Activated T-cell treated with anti-CD3 and anti-CD28 coated beads, Interleukin-2, amount 50 U/mL, for 24 hours (primary cell): ENCODE data around the gene TMIGD1.
"Not testable (repeated sequence)": the region's sequence is repeated elsewhere in the genome, so short reads cannot be mapped to it uniquely, and the experiment has no call there.

ENCODE experiments used
- DNase-seq: peaks from one replicate; pipeline ENCODE4 v3.0.0-alpha.2; 2020
- H3K27ac Mint-ChIP-seq: 2 replicates; pipeline ENCODE4 v1.8.0; 2020; ENCODE audit warnings: mild to moderate bottlenecking, mixed read lengths
- H3K27me3 Mint-ChIP-seq: 2 replicates; pipeline ENCODE4 v1.8.0; 2020; ENCODE audit warnings: mixed read lengths
- H3K36me3 Mint-ChIP-seq: 2 replicates; pipeline ENCODE4 v1.8.0; 2020; ENCODE audit warnings: low read depth, mixed read lengths
- H3K4me1 Mint-ChIP-seq: 2 replicates; pipeline ENCODE4 v1.8.0; 2020; ENCODE audit warnings: low read depth, mixed read lengths
- H3K4me3 Mint-ChIP-seq: 2 replicates; pipeline ENCODE4 v1.8.0; 2020; ENCODE audit warnings: mild to moderate bottlenecking, moderate library complexity, mixed read lengths
- H3K9me3 Mint-ChIP-seq: 2 replicates; pipeline ENCODE4 v1.8.0; 2020; ENCODE audit warnings: mixed read lengths

TMIGD1 gene

GRCh38 chr17:30368912-30369720 lies 35.3 kb upstream of the TMIGD1 start:
- Mint-ChIP-seq H3K9me3 (peaks cover 5% of the 10 kb centered on the region), H3K27me3 (no peaks in the 10 kb centered on the region), H3K27ac (peak overlapping the region; percentile 44), H3K4me1 (peaks cover 80% of the 10 kb centered on the region), H3K36me3 (peaks cover 5% of the 10 kb centered on the region), H3K4me3 (no peak overlapping the region)
- DNase-seq = no peak

GRCh38 chr17:30366536-30366935 lies 32.7 kb upstream of the TMIGD1 start:
- Mint-ChIP-seq H3K27ac (no peak overlapping the region), H3K9me3 (peaks cover 11% of the 10 kb centered on the region), H3K36me3 (peaks cover 10% of the 10 kb centered on the region), H3K27me3 (no peaks in the 10 kb centered on the region), H3K4me3 (no peak overlapping the region), H3K4me1 (peaks cover 71% of the 10 kb centered on the region)
- no peak for DNase-seq

GRCh38 chr17:30363715-30364202 lies 29.9 kb upstream of the TMIGD1 start:
- Mint-ChIP-seq H3K4me1 (peaks cover 45% of the 10 kb centered on the region), H3K4me3 (peak overlapping the region; percentile 21), H3K27me3 (no peaks in the 10 kb centered on the region), H3K9me3 (peaks cover 20% of the 10 kb centered on the region), H3K27ac (peak overlapping the region; percentile 93), H3K36me3 (peaks cover 13% of the 10 kb centered on the region)
- DNase-seq = peak; percentile 78

- no peak overlapping the region for H3K4me3 Mint-ChIP-seq
- H3K9me3 Mint-ChIP-seq = peaks cover 20% of the 10 kb centered on the region
- DNase-seq = no peak
- H3K27ac Mint-ChIP-seq = no peak overlapping the region
- H3K36me3 Mint-ChIP-seq = peaks cover 13% of the 10 kb centered on the region
- peaks cover 36% of the 10 kb centered on the region for H3K4me1 Mint-ChIP-seq
- H3K27me3 Mint-ChIP-seq = no peaks in the 10 kb centered on the region
Observed at GRCh38 chr17:30361766-30362279, 28.0 kb upstream of the TMIGD1 start.

GRCh38 chr17:30360086-30360808 lies 26.4 kb upstream of the TMIGD1 start:
- no peak overlapping the region for H3K27ac Mint-ChIP-seq
- H3K9me3 Mint-ChIP-seq = peaks cover 15% of the 10 kb centered on the region
- no peak for DNase-seq
- no peak overlapping the region for H3K4me3 Mint-ChIP-seq
- no peaks in the 10 kb centered on the region for H3K27me3 Mint-ChIP-seq
- peaks cover 28% of the 10 kb centered on the region for H3K4me1 Mint-ChIP-seq
- peaks cover 10% of the 10 kb centered on the region for H3K36me3 Mint-ChIP-seq

- Mint-ChIP-seq H3K4me1 (peaks cover 22% of the 10 kb centered on the region), H3K27ac (no peak overlapping the region), H3K4me3 (no peak overlapping the region), H3K36me3 (peaks cover 7% of the 10 kb centered on the region), H3K27me3 (no peaks in the 10 kb centered on the region), H3K9me3 (peaks cover 15% of the 10 kb centered on the region)
- no peak for DNase-seq
Observed at GRCh38 chr17:30358055-30358760, 24.4 kb upstream of the TMIGD1 start.

- no peaks in the 10 kb centered on the region for H3K27me3 Mint-ChIP-seq
- DNase-seq = no peak
- peaks cover 4% of the 10 kb centered on the region for H3K36me3 Mint-ChIP-seq
- H3K4me1 Mint-ChIP-seq = peaks cover 17% of the 10 kb centered on the region
- H3K27ac Mint-ChIP-seq = no peak overlapping the region
- H3K4me3 Mint-ChIP-seq = no peak overlapping the region
- H3K9me3 Mint-ChIP-seq = peaks cover 12% of the 10 kb centered on the region
Observed at GRCh38 chr17:30357476-30357875, 23.6 kb upstream of the TMIGD1 start.

GRCh38 chr17:30354701-30355100 lies 20.8 kb upstream of the TMIGD1 start:
- DNase-seq = no peak
- H3K9me3 Mint-ChIP-seq = no peaks in the 10 kb centered on the region
- H3K36me3 Mint-ChIP-seq = no peaks in the 10 kb centered on the region

GRCh38 chr17:30352240-30352814 lies 18.5 kb upstream of the TMIGD1 start:
- no peak for DNase-seq
- Mint-ChIP-seq H3K4me1 (peaks cover 20% of the 10 kb centered on the region), H3K27me3 (no peaks in the 10 kb centered on the region), H3K27ac (no peak overlapping the region), H3K9me3 (no peaks in the 10 kb centered on the region), H3K4me3 (no peak overlapping the region), H3K36me3 (no peaks in the 10 kb centered on the region)

More at GRCh38 chr17:30354701-30355100, 20.8 kb upstream of the TMIGD1 start:
- H3K4me3 Mint-ChIP-seq = no peak overlapping the region
- no peaks in the 10 kb centered on the region for H3K27me3 Mint-ChIP-seq
- peaks cover 20% of the 10 kb centered on the region for H3K4me1 Mint-ChIP-seq
- H3K27ac Mint-ChIP-seq = peak overlapping the region; percentile 1

- Mint-ChIP-seq H3K4me3 (no peak overlapping the region), H3K9me3 (no peaks in the 10 kb centered on the region), H3K4me1 (peaks cover 22% of the 10 kb centered on the region), H3K27me3 (no peaks in the 10 kb centered on the region), H3K27ac (no peak overlapping the region), H3K36me3 (no peaks in the 10 kb centered on the region)
- no peak for DNase-seq
Observed at GRCh38 chr17:30351735-30352134, 17.9 kb upstream of the TMIGD1 start.

- H3K27me3 Mint-ChIP-seq, H3K36me3 Mint-ChIP-seq, H3K9me3 Mint-ChIP-seq, H3K27ac Mint-ChIP-seq, H3K4me3 Mint-ChIP-seq, DNase-seq: not testable (repeated sequence)
- peaks cover 23% of the 10 kb centered on the region for H3K4me1 Mint-ChIP-seq
Observed at GRCh38 chr17:30351263-30351662, 17.4 kb upstream of the TMIGD1 start.

GRCh38 chr17:30349252-30349651 lies 15.4 kb upstream of the TMIGD1 start:
- Mint-ChIP-seq H3K27ac (no peak overlapping the region), H3K4me3 (no peak overlapping the region)

GRCh38 chr17:30347488-30347887 lies 13.6 kb upstream of the TMIGD1 start:
- no peak overlapping the region for H3K27ac Mint-ChIP-seq

More at GRCh38 chr17:30349252-30349651, 15.4 kb upstream of the TMIGD1 start:
- no peaks in the 10 kb centered on the region for H3K36me3 Mint-ChIP-seq
- DNase-seq = no peak
- H3K27me3 Mint-ChIP-seq = no peaks in the 10 kb centered on the region
- H3K4me1 Mint-ChIP-seq = peaks cover 29% of the 10 kb centered on the region
- H3K9me3 Mint-ChIP-seq = no peaks in the 10 kb centered on the region

GRCh38 chr17:30346221-30346795 lies 12.5 kb upstream of the TMIGD1 start:
- H3K4me3 Mint-ChIP-seq = peak overlapping the region; percentile 11
- H3K9me3 Mint-ChIP-seq = no peaks in the 10 kb centered on the region
- peaks cover 28% of the 10 kb centered on the region for H3K4me1 Mint-ChIP-seq
- DNase-seq = no peak
- no peaks in the 10 kb centered on the region for H3K27me3 Mint-ChIP-seq
- peak overlapping the region; percentile 85 for H3K27ac Mint-ChIP-seq
- no peaks in the 10 kb centered on the region for H3K36me3 Mint-ChIP-seq

More at GRCh38 chr17:30347488-30347887, 13.6 kb upstream of the TMIGD1 start:
- Mint-ChIP-seq H3K4me1 (peaks cover 29% of the 10 kb centered on the region), H3K27me3 (no peaks in the 10 kb centered on the region), H3K9me3 (no peaks in the 10 kb centered on the region), H3K36me3 (no peaks in the 10 kb centered on the region), H3K4me3 (no peak overlapping the region)
- DNase-seq = no peak
